ENCODE results near the gene PNKP. TPM values are rescaled to one million over a fixed set of nuclear protein-coding genes. Genes with fewer than 3 reads are reported as not detected.

The PNKP gene
- total and polyA plus RNA-seq, 10 of the 15 experiments (the other 5 are each of a cell fraction or from before 2014, with no cell fraction given), result 2.9 to 82.3 (median 33.2) TPM

DNA sequence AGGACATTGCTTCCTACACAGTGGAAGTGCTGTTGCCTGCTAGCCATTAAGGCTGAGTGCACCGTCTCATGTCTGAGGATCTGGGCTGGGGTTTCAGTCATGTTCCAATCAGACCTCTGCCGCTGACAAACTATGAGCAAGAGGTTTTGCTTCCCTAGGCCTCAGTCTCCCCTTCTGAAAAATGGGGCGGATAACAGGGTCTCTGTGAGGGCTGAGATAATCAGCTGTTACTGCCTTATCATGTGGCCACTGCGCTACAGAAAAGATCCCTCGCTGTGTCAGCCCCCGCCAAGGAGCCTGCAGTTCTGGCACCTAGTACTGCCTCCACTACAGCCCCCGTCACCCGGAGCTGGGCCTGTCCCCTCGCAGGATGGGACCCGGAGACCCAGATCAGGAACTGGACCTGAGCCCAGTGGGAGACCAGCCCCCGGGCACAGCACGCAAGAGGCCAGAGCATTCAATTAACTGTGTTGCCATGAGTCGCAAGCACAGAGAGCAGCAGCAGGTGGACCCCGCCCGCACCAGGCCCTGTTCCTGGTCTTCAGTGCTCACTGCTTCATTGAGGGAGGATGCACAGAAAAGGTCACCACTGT is 3.0 kb upstream of the PNKP start:
- WGBS (ENCODE audit: insufficient coverage, insufficient replicate concordance, low lambda C conversion rate, missing lambda C conversion rate), result 84% methylated on average over 15 of the region's 15 CpGs
- ChIA-PET CTCF (no interaction called here), SMC1A (ENCODE audit: uncharacterized antibody, unreplicated experiment) (interaction anchor here (1.7 to 2.0 kb wide), 2 partner anchors 51 to 58 kb away, joined by 6 read pairs; partner anchors contain the start of gene FUZ), POLR2A (interaction anchor here (0.6 to 1.7 kb wide), 8 partner anchors 18 to 1030 kb away, joined by 3 to 17 read pairs (median 5); partner anchors contain the start of genes MED25 and SCAF1), RAD21 (ENCODE audit: unreplicated experiment) (interaction anchor here (1.4 kb wide), 1 partner anchor 57 kb away, joined by 12 read pairs; the partner anchor contains the start of gene FUZ)
- no TSS peak for BruUV-seq (replicated peaks)
- 0 out of 2 replicates have a peak, but pooled peaks have one; percentile 12 for TF ChIP-seq HDGF (IDR thresholded peaks at IDR 0.05)
- no peak for TF ChIP-seq POLR2AphosphoS5 (IDR thresholded peaks at IDR 0.05; ENCODE audit: low read length)
- Histone ChIP-seq H2AFZ (ENCODE audit: control insufficient read depth, low read depth, low read length) (peak overlapping the region; percentile 41; the same call in 1 of the 2 replicates), H3K27ac (ENCODE audit: control insufficient read depth, insufficient read depth) (peak overlapping the region; percentile 70), H3K79me2 (ENCODE audit: control insufficient read depth, insufficient read depth, low read length) (peaks cover 26% of the 10 kb centered on the region), H4K20me1 (ENCODE audit: control insufficient read depth, insufficient read depth) (no peaks in the 10 kb centered on the region), H3K4me3 (peak overlapping the region; percentile 66), H3K27me3 (replicated peaks in 1 of 2; ENCODE audit: control insufficient read depth in 2 of 2, insufficient read depth in 2 of 2, low read length in 1 of 2) (no peaks in the 10 kb centered on the region), H3K4me2 (ENCODE audit: control insufficient read depth, insufficient read depth) (peak overlapping the region; percentile 85), H3K4me1 (ENCODE audit: control insufficient read depth, insufficient read depth, low read length) (peaks cover 32% of the 10 kb centered on the region), H3K36me3 (ENCODE audit: control insufficient read depth in 2 of 2, insufficient read depth in 2 of 2, low read length in 1 of 2) (no peaks in the 10 kb centered on the region; a peak in 1 of 4 replicates), H3K9me3 (replicated peaks; ENCODE audit: control insufficient read depth, insufficient read depth, low read length) (no peaks in the 10 kb centered on the region), H3K9ac (ENCODE audit: control insufficient read depth, insufficient read depth, low read length) (peak overlapping the region; percentile 64)
- FAIRE-seq, result no peak
- no peak for DNase-seq (ENCODE audit: low read depth, low spot score)
- no peak for ATAC-seq
- in situ Hi-C loops (cut with MboI), result no loop called here
- intact Hi-C loops (cut with micrococcal nuclease; ENCODE audit: unreplicated experiment), result loop anchor here (5.0 kb wide), 1 partner anchor 383 kb away; the partner anchor contains the start of gene RPL13A

DNA sequence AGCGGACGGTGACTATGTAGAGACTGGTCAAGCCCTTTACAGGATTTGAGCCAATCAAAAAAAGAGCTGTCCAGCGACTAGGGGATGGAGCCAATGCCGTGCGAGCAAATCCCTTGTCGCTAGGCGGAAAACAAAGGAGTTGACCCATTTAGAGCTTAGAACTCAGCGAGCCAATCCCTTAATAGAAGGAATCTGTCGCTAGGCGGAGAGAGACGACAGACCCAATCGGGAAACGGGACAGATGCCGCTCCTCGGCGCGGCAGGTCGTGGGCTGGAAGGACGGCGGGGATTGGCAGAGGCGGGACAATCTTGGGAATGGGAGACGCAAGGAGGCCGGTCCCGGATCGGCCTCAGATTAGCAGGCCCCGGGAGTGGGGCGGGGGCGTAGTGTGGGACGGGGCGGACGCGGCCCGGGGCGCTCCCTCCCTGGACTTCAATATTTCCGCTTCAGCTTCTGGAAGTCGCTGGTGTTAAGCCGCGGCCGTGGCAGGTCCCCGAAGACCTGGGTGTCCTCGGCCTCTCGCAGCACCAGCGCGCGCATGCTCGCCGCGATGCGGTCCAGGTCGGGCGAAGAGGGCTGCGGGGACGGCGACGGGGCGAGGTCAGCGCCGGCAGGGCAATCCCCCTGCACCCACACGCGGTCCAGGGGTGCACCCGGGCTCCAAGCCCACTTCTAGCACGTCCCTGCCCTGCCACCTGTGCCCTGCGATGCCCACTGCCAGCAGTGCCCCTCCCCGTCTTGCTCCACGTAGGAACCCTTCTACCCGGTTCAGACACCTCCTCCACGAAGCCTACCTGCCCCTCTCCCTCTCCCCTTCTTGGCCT is 2.3 kb upstream of the PNKP start:
- BruUV-seq (replicated peaks), result no TSS peak
- ATAC-seq (peak; percentile 87), DNase-seq (ENCODE audit: low read depth, low spot score) (peak; percentile 100), FAIRE-seq (peak; percentile 100)
- intact Hi-C loops (cut with micrococcal nuclease; ENCODE audit: unreplicated experiment) (loop anchor here (5.0 kb wide), 3 partner anchors 102 to 382 kb away; partner anchors contain the start of genes AP2A1, PRMT1 and RPL13A), in situ Hi-C loops (cut with MboI) (no loop called here)
- Histone ChIP-seq H3K36me3 (ENCODE audit: control insufficient read depth in 2 of 2, insufficient read depth in 2 of 2, low read length in 1 of 2) (peaks cover 2 to 4% of the 10 kb centered on the region in 2 experiments), H3K27ac (ENCODE audit: control insufficient read depth, insufficient read depth) (peak overlapping the region; percentile 70), H3K79me2 (ENCODE audit: control insufficient read depth, insufficient read depth, low read length) (peaks cover 22% of the 10 kb centered on the region), H4K20me1 (ENCODE audit: control insufficient read depth, insufficient read depth) (no peaks in the 10 kb centered on the region), H3K4me2 (ENCODE audit: control insufficient read depth, insufficient read depth) (peak overlapping the region; percentile 85), H3K4me3 (peak overlapping the region; percentile 66), H3K9ac (ENCODE audit: control insufficient read depth, insufficient read depth, low read length) (peak overlapping the region; percentile 64), H3K4me1 (ENCODE audit: control insufficient read depth, insufficient read depth, low read length) (peaks cover 26% of the 10 kb centered on the region), H3K27me3 (replicated peaks in 1 of 2; ENCODE audit: control insufficient read depth in 2 of 2, insufficient read depth in 2 of 2, low read length in 1 of 2) (no peaks in the 10 kb centered on the region), H2AFZ (ENCODE audit: control insufficient read depth, low read depth, low read length) (peak overlapping the region; percentile 41; the same call in 1 of the 2 replicates), H3K9me3 (replicated peaks; ENCODE audit: control insufficient read depth, insufficient read depth, low read length) (no peaks in the 10 kb centered on the region)
- ChIA-PET RAD21 (ENCODE audit: unreplicated experiment) (interaction anchor here (0.6 to 1.4 kb wide), 22 partner anchors 7 to 229 kb away, joined by 3 to 17 read pairs (median 4); partner anchors contain the start of genes AKT1S1, AP2A1, ATF5 and FUZ), SMC1A (ENCODE audit: uncharacterized antibody, unreplicated experiment) (interaction anchor here (0.7 to 2.0 kb wide), 13 partner anchors 16 to 193 kb away, joined by 3 to 9 read pairs (median 5); partner anchors contain the start of genes AP2A1, ATF5, FUZ and NUP62), CTCF (interaction anchor here (0.5 to 1.4 kb wide), 9 partner anchors 7 to 190 kb away, joined by 3 to 6 read pairs (median 4); partner anchors contain the start of genes AKT1S1, MED25, PTOV1 and TBC1D17), POLR2A (interaction anchor here (0.6 to 1.7 kb wide), 34 partner anchors 10 to 416 kb away, joined by 3 to 30 read pairs (median 4); partner anchors contain the start of genes AP2A1, ATF5, FUZ and IL4I1)
- 3% methylated on average over 55 of the region's 67 CpGs for WGBS (ENCODE audit: insufficient coverage, insufficient replicate concordance, low lambda C conversion rate, missing lambda C conversion rate)
- TF ChIP-seq HDAC6 (IDR thresholded peaks at IDR 0.05; ENCODE audit: unreplicated experiment) (no peak), ZBED1 (IDR thresholded peaks at IDR 0.05; ENCODE audit: borderline replicate concordance) (no peak; the same call in 1 of the 2 replicates), ZSCAN29 (IDR thresholded peaks at IDR 0.05) (no peak), SREBF1 (IDR thresholded peaks at IDR 0.05; ENCODE audit: low read length) (no peak), NR2C2 (IDR thresholded peaks at IDR 0.05; ENCODE audit: borderline replicate concordance, control insufficient read depth, insufficient read length, low read depth) (no peak), YY1 (IDR thresholded peaks at IDR 0.05; ENCODE audit: low read depth, low read length) (peak; percentile 14; the same call in 1 of the 2 replicates), LARP7 (IDR thresholded peaks at IDR 0.05) (peak; percentile 66; the same call in 1 of the 2 replicates), KAT2A (conservative IDR thresholded peaks at IDR 0.05; ENCODE audit: control insufficient read depth, low read depth, low read length) (no peak)
- TF ChIP-seq, protein P1, sequence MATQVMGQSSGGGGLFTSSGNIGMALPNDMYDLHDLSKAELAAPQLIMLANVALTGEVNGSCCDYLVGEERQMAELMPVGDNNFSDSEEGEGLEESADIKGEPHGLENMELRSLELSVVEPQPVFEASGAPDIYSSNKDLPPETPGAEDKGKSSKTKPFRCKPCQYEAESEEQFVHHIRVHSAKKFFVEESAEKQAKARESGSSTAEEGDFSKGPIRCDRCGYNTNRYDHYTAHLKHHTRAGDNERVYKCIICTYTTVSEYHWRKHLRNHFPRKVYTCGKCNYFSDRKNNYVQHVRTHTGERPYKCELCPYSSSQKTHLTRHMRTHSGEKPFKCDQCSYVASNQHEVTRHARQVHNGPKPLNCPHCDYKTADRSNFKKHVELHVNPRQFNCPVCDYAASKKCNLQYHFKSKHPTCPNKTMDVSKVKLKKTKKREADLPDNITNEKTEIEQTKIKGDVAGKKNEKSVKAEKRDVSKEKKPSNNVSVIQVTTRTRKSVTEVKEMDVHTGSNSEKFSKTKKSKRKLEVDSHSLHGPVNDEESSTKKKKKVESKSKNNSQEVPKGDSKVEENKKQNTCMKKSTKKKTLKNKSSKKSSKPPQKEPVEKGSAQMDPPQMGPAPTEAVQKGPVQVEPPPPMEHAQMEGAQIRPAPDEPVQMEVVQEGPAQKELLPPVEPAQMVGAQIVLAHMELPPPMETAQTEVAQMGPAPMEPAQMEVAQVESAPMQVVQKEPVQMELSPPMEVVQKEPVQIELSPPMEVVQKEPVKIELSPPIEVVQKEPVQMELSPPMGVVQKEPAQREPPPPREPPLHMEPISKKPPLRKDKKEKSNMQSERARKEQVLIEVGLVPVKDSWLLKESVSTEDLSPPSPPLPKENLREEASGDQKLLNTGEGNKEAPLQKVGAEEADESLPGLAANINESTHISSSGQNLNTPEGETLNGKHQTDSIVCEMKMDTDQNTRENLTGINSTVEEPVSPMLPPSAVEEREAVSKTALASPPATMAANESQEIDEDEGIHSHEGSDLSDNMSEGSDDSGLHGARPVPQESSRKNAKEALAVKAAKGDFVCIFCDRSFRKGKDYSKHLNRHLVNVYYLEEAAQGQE (IDR thresholded peaks at IDR 0.05; ENCODE audit: low read depth, low read length), result no peak
